GM12878 (cell line): ENCODE measurements around the gene PRKN. TPM values are rescaled to one million over a fixed set of nuclear protein-coding genes. Genes with fewer than 3 reads are reported as not detected.

Source experiments
- BCL11A ChIP-seq: IDR thresholded peaks from 2 replicates; pipeline ENCODE4 v1.6.1; 2011; ENCODE audit warnings: low read depth, low read length
- BRCA1 ChIP-seq: IDR thresholded peaks from 2 replicates; pipeline ENCODE4 v1.6.1; 2011; ENCODE audit warnings: low read depth, low read length, improper control_type of control experiment
- CREB1 ChIP-seq: IDR thresholded peaks from 2 replicates; pipeline ENCODE4 v1.6.1; 2012; ENCODE audit warnings: low read depth, mild to moderate bottlenecking, inconsistent platforms
- EZH2 ChIP-seq: IDR thresholded peaks from 2 replicates; pipeline ENCODE4 v1.6.1; 2012; ENCODE audit warnings: low read depth, mild to moderate bottlenecking, control low read depth, inconsistent platforms, low read length, borderline replicate concordance; ENCODE audit not compliant: control insufficient read depth
- LARP7 ChIP-seq: fragments of 450-650 bp; IDR thresholded peaks from 2 replicates; pipeline ENCODE4 v1.6.1; 2017; ENCODE audit warnings: mild to moderate bottlenecking
- MLLT1 ChIP-seq: fragments of 450-650 bp; IDR thresholded peaks from 2 replicates; pipeline ENCODE4 v1.6.1; 2016; ENCODE audit warnings: mild to moderate bottlenecking
- REST ChIP-seq: IDR thresholded peaks from 2 replicates; pipeline ENCODE4 v1.6.1; 2012; ENCODE audit warnings: mild to moderate bottlenecking, low read depth, low read length
- USF1 ChIP-seq: IDR thresholded peaks from 2 replicates; pipeline ENCODE4 v1.6.1; 2011; ENCODE audit warnings: borderline replicate concordance, low read depth, mild to moderate bottlenecking, moderate library complexity, mixed read lengths, low read length; ENCODE audit not compliant: insufficient read depth; ENCODE audit errors: extremely low read length
- WRNIP1 ChIP-seq: IDR thresholded peaks from 2 replicates; pipeline ENCODE4 v1.6.1; 2011; ENCODE audit warnings: low read depth, low read length, improper control_type of control experiment, borderline replicate concordance
- ZBTB4 ChIP-seq: fragments of 450-650 bp; formaldehyde crosslinking; IDR thresholded peaks from 2 replicates; pipeline ENCODE4 v1.4.0; 2022; ENCODE audit warnings: mild to moderate bottlenecking, moderate library complexity
- polyA plus RNA-seq, 11 experiments: library from polyadenylated mRNA; depleted of rRNA in 4 of 11; unstranded in 6 of 11; stranded (reverse) in 5 of 11; fragments of >200 nt; fragmentation: Nextera tagmentation in 4 of 11; fragmentation: Illumina TruSeq in 1 of 11; extraction: Ambion mirVana in 4 of 11; extraction: Trizol in 1 of 11; gene quantifications; 1 replicate in 1 of 11; 2 replicates in 10 of 11; pipeline versions ENCODE4 v1.2.1 to v1.2.3, GENCODE V29; 2011 to 2016; ENCODE audit warnings: inconsistent platforms in 2 of 11, missing spikeins in 2 of 11, low read depth in 1 of 11
- total RNA-seq, 4 experiments: library from RNA; depleted of rRNA in 3 of 4; stranded (reverse); fragments of >200 nt in 3 of 4; fragmentation: Illumina TruSeq in 1 of 4; extraction: Trizol in 1 of 4; gene quantifications; 2 replicates each; pipeline versions ENCODE4 v1.2.1 to v1.2.3, GENCODE V29; 2013 to 2021

The PRKN gene
- total and polyA plus RNA-seq, 10 of the 15 experiments (the other 5 are each of a cell fraction or from before 2014, with no cell fraction given): 0.06 to 0.09 TPM; not detected in 8

- no peak for TF ChIP-seq ZBTB4 (CRISPR knock-in tag)
- no peak for TF ChIP-seq USF1
- TF ChIP-seq MLLT1: no peak
- TF ChIP-seq REST: no peak
- no peak for TF ChIP-seq CREB1
- TF ChIP-seq BCL11A: no peak
- no peak for TF ChIP-seq LARP7
- TF ChIP-seq WRNIP1: no peak
- TF ChIP-seq BRCA1: no peak
- TF ChIP-seq EZH2: no peak
Observed at GRCh38 chr6:161829291-161829729, 898.3 kb downstream of the PRKN start (continued).
